GM18498 (cell line): Measurements from ENCODE around the gene RFX8.

Experiments
- ATAC-seq: cut with Tn5 transposase; IDR thresholded peaks from one replicate; pipeline ENCODE4 v1.9.1; 2021; ENCODE audit warnings: mild to moderate bottlenecking, moderate library complexity; ENCODE audit not compliant: unreplicated experiment

The RFX8 gene

GRCh38 chr2:101412092-101412694 lies 62.7 kb downstream of the RFX8 start:
- no peak for ATAC-seq

- no peak for ATAC-seq
These were observed 64.2 kb downstream of the RFX8 start for GRCh38 chr2:101410746-101411145.

GRCh38 chr2:101410114-101410513 lies 64.8 kb downstream of the RFX8 start:
- ATAC-seq: no peak

- ATAC-seq: no peak
These were observed 65.2 kb downstream of the RFX8 start for GRCh38 chr2:101409699-101410098.

- ATAC-seq: no peak
These were observed 66.0 kb downstream of the RFX8 start for GRCh38 chr2:101408925-101409324.

GRCh38 chr2:101405351-101405899 lies 69.5 kb downstream of the RFX8 start:
- ATAC-seq: no peak

- ATAC-seq: no peak
These were observed 71.2 kb downstream of the RFX8 start for GRCh38 chr2:101403745-101404144.

- no peak for ATAC-seq
These were observed 72.3 kb downstream of the RFX8 start for GRCh38 chr2:101402630-101403029.

- no peak for ATAC-seq
These were observed 73.0 kb downstream of the RFX8 start for GRCh38 chr2:101401906-101402305.

- ATAC-seq: no peak
These were observed 73.6 kb downstream of the RFX8 start for GRCh38 chr2:101401326-101401665.

- ATAC-seq: no peak
These were observed 74.2 kb downstream of the RFX8 start for GRCh38 chr2:101400506-101401325.

GRCh38 chr2:101400048-101400447 lies 74.9 kb downstream of the RFX8 start:
- ATAC-seq: no peak

GRCh38 chr2:101399021-101399799 lies 75.7 kb downstream of the RFX8 start:
- no peak for ATAC-seq

- ATAC-seq: no peak
These were observed 76.6 kb downstream of the RFX8 start for GRCh38 chr2:101398116-101398821.

GRCh38 chr2:101396316-101396717 lies 78.6 kb downstream of the RFX8 start:
- no peak for ATAC-seq

- ATAC-seq: no peak
These were observed 79.2 kb downstream of the RFX8 start for GRCh38 chr2:101395545-101396315.

GRCh38 chr2:101388232-101388631 lies 86.7 kb downstream of the RFX8 start:
- no peak for ATAC-seq

GRCh38 chr2:101387151-101387834 lies 87.6 kb downstream of the RFX8 start, which contains the start of gene CREG2:
Gene CREG2, minus strand, starts transcription at chr2:101387503. Its CDS starts 46 bp downstream, at chr2:101387457.
- ATAC-seq: no peak

- ATAC-seq: no peak
These were observed 88.2 kb downstream of the RFX8 start for GRCh38 chr2:101386599-101387150.
